Retinal pigment epithelial cell (primary cell): ENCODE measurements around the gene PRMT1.
A peak's percentile ranks its signal among the peaks of the same experiment; 100 is the strongest.

Experiments used
- DNase-seq: peaks from one replicate; pipeline ENCODE4 v3.0.0-alpha.2; 2010; ENCODE audit warnings: low read depth
- H3K4me3 ChIP-seq: 2 replicates; pipeline ENCODE4 v1.5.1; 2011; ENCODE audit warnings: mild to moderate bottlenecking, low read length, control low read depth, moderate library complexity
- TF ChIP-seq, protein P1 (sequence below): conservative IDR thresholded peaks from 2 replicates; pipeline ENCODE4 v1.5.1; 2011; ENCODE audit warnings: low read depth, low read length, control low read depth, inconsistent platforms

PRMT1 gene

DNA sequence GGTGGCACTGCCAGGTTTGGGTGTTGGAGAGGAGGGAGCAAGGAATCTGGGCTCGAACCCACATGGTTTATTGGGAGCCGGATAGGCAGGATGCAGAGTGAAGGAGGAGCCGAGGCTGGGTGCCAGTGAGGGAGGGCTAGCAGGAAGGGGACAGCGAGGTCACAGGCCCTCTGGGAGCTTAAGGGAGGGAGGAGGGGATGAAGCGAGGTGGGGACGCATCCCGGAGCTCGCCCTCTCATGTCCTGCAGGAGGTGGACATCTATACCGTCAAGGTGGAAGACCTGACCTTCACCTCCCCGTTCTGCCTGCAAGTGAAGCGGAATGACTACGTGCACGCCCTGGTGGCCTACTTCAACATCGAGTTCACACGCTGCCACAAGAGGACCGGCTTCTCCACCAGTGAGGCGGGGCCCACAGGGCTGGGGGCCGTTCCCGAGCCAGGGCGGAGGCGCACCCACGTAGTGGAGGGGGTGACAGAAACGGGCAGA is 8.8 kb downstream of the PRMT1 start:
- no peak for DNase-seq
- TF ChIP-seq, protein P1, sequence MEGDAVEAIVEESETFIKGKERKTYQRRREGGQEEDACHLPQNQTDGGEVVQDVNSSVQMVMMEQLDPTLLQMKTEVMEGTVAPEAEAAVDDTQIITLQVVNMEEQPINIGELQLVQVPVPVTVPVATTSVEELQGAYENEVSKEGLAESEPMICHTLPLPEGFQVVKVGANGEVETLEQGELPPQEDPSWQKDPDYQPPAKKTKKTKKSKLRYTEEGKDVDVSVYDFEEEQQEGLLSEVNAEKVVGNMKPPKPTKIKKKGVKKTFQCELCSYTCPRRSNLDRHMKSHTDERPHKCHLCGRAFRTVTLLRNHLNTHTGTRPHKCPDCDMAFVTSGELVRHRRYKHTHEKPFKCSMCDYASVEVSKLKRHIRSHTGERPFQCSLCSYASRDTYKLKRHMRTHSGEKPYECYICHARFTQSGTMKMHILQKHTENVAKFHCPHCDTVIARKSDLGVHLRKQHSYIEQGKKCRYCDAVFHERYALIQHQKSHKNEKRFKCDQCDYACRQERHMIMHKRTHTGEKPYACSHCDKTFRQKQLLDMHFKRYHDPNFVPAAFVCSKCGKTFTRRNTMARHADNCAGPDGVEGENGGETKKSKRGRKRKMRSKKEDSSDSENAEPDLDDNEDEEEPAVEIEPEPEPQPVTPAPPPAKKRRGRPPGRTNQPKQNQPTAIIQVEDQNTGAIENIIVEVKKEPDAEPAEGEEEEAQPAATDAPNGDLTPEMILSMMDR = no peak
- no peak overlapping the region for H3K4me3 ChIP-seq

DNA sequence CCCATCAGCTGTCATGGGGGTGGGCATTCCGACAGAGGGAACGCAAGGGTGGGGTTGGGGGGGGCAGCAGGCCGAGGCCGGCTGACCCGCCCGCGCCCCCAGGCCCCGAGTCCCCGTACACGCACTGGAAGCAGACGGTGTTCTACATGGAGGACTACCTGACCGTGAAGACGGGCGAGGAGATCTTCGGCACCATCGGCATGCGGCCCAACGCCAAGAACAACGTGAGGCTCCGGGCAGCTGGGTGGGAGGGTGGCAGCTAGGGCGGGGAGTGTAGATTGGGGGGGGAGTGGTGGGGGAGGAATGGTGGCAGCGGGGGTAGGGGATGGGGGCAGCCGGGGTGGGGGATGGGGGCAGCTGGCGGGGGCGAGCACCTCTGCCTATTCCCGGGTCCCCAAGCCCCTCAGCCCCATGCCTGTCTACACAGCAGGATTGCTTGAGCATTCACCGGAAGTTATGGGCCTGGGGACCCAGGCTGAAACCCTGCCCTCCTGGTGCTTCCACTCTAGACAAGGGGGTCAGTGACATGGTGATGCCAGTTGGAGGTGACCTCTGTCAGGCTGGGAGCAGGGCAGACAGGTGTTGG is 9.5 kb downstream of the PRMT1 start:
- no peak overlapping the region for H3K4me3 ChIP-seq
- TF ChIP-seq, protein P1 = no peak
- no peak for DNase-seq

- TF ChIP-seq, protein P1 = no peak
Measured at GRCh38 chr19:49687150-49687549, 10.1 kb downstream of the PRMT1 start.

GRCh38 chr19:49687566-49688316 is 10.7 kb downstream of the PRMT1 start:
- no peak overlapping the region for H3K4me3 ChIP-seq
- DNase-seq = no peak
- TF ChIP-seq, protein P1 = no peak

More at GRCh38 chr19:49687150-49687549, 10.1 kb downstream of the PRMT1 start:
- H3K4me3 ChIP-seq = no peak overlapping the region
- no peak for DNase-seq

- TF ChIP-seq, protein P1 = no peak
- H3K4me3 ChIP-seq = no peak overlapping the region
- no peak for DNase-seq
Measured at GRCh38 chr19:49688531-49689132, 11.6 kb downstream of the PRMT1 start.

GRCh38 chr19:49689133-49690078 is 12.3 kb downstream of the PRMT1 start, which contains the start of gene ADM5:
Gene ADM5 (plus strand): TSS chr19:49689594. CDS start chr19:49689838, 244 bp downstream.
- TF ChIP-seq, protein P1 = peak; percentile 82
- peak within 1 kb of the TSS; percentile 68 for H3K4me3 ChIP-seq
- no peak for DNase-seq
